ENCODE data around the gene GRHL3.

The GRHL3 gene

DNA sequence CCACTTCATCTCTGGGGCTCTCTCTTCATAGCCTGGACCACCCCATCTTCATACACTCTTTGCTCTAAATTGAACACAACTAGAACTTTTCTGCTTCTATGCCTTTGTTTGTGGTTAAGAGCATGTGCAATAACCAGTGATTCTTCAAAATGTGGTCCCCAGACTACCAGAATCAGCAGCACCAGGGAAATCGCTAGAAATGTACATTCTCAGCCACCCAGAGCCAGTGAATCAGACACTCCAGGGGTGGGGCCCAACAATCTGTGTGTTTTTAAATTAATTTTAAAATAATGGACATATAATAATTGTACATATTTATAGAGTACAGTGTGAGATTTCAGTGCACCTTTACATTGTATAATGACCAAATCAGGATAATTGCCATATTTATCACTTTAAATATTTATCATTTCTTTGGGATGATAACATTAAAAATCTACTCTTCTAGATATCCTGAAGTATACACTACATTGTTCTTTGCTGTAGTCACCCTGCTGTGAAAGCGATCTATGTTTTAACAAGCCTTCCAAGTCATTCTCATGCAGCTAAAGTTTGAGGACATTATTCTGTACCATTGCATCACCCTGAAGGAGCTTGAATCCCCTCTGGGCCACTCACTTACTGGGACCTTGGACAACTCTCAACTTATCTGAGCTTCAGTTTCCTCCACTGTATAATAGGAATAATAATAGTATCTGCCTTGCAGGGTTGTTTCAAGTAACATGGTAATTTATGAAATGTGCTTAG lies 10.8 kb downstream of the GRHL3 start:
- no peak for TF ChIP-seq ZNF274 (IDR thresholded peaks at IDR 0.05; ENCODE audit: low read depth, low read length)
- no peak overlapping the region for H3K4me3 ChIP-seq (ENCODE audit: low read length)

DNA sequence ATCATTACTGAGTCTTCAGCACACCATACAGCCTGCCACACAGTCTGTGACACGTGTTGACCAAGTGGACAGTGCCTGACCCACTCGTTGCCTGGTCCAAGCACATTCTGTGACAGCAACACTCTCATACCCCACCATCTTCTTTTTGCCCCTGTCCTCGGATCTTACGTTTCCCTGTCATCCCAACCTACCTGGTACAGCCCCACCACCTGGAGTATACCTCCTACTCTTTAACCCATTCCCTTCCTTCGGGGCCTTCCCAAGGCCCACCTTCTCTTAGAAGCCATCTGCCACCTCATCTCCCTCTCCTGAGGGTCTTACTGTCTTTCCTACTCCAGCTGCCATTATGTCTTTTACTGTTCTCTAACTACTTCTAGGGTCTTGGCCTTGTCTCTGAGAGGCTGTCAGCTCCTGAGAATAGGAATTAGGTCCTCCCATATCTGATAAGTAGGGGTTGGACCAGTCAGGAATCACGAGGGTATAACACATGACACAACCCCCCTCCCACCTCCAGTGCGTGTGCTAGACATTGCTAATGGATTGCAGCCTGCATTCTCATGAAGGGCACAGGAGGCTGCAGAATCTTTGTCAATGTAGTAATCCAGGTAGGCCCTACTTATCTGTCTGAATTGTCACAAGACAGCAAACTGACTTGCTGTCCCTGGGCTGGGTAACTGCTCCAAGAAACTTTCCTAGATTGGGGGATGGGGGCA lies 13.0 kb downstream of the GRHL3 start:
- TF ChIP-seq ZNF274 (IDR thresholded peaks at IDR 0.05; ENCODE audit: low read depth, low read length): no peak
- H3K4me3 ChIP-seq (ENCODE audit: low read length): no peak overlapping the region

GRCh38 chr1:24336075-24336474 lies 16.9 kb downstream of the GRHL3 start:
- no peak overlapping the region for H3K4me3 ChIP-seq (ENCODE audit: low read length)
- no peak for TF ChIP-seq ZNF274 (IDR thresholded peaks at IDR 0.05; ENCODE audit: low read depth, low read length)

- no peak for TF ChIP-seq ZNF274 (IDR thresholded peaks at IDR 0.05; ENCODE audit: low read depth, low read length)
These were observed 18.3 kb downstream of the GRHL3 start for GRCh38 chr1:24337455-24337854.

GRCh38 chr1:24338447-24338846 lies 19.3 kb downstream of the GRHL3 start:
- no peak for TF ChIP-seq ZNF274 (IDR thresholded peaks at IDR 0.05; ENCODE audit: low read depth, low read length)
- no peak overlapping the region for H3K4me3 ChIP-seq (ENCODE audit: low read length)

More at GRCh38 chr1:24337455-24337854, 18.3 kb downstream of the GRHL3 start:
- no peak overlapping the region for H3K4me3 ChIP-seq (ENCODE audit: low read length)

DNA sequence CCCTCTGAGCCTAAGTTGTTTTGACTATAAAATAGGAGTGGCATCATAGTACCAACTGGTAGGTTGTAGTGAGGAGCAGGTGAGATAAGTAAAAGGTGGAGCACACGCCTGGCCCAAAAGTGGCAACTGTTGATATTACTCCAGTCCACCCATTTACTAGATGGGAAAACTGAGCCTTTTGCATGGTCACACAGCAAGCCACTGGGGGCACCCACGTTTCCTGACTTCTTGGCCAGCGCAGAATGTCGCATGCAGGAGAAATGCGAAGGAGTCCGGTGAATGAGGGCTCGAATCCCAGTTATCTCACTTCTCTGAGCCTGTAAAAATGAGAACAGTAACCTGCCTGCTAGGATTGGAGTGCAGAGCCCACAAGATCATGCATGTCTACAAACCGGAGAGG lies 20.8 kb downstream of the GRHL3 start:
- no peak overlapping the region for H3K4me3 ChIP-seq (ENCODE audit: low read length)
- TF ChIP-seq ZNF274 (IDR thresholded peaks at IDR 0.05; ENCODE audit: low read depth, low read length): no peak

- no peak for TF ChIP-seq ZNF274 (IDR thresholded peaks at IDR 0.05; ENCODE audit: low read depth, low read length)
- H3K4me3 ChIP-seq (ENCODE audit: low read length): no peak overlapping the region
These were observed 21.6 kb downstream of the GRHL3 start for GRCh38 chr1:24340770-24341169.

GRCh38 chr1:24341260-24341659 lies 22.1 kb downstream of the GRHL3 start:
- TF ChIP-seq ZNF274 (IDR thresholded peaks at IDR 0.05; ENCODE audit: low read depth, low read length): no peak
- no peak overlapping the region for H3K4me3 ChIP-seq (ENCODE audit: low read length)

GRCh38 chr1:24343412-24344089 lies 24.4 kb downstream of the GRHL3 start:
- H3K4me3 ChIP-seq (ENCODE audit: low read length): no peak overlapping the region
- no peak for TF ChIP-seq ZNF274 (IDR thresholded peaks at IDR 0.05; ENCODE audit: low read depth, low read length)

- no peak for TF ChIP-seq ZNF274 (IDR thresholded peaks at IDR 0.05; ENCODE audit: low read depth, low read length)
- no peak overlapping the region for H3K4me3 ChIP-seq (ENCODE audit: low read length)
These were observed 25.1 kb downstream of the GRHL3 start for GRCh38 chr1:24344090-24344742.

DNA sequence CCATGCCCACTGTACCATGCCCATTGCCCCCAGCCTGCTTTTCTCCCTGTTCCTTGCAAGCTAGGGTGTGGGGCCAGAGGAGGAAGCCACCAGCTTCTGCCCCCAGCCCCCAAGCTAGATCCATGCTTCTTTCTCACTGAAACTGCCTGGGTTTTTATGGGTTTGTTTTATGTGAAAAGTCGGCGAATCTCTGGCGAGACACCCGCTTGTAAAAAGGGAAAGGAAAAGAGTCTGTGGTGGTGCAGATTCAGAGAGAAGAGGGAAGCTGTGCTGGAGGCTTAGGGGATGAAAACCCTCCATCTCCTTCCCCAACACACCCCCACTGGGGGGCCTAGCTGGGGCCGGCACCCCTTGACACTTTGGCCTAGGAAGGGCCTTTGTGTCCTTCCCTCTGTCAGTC lies 26.2 kb downstream of the GRHL3 start:
- no peak overlapping the region for H3K4me3 ChIP-seq (ENCODE audit: low read length)
- TF ChIP-seq ZNF274 (IDR thresholded peaks at IDR 0.05; ENCODE audit: low read depth, low read length): no peak

DNA sequence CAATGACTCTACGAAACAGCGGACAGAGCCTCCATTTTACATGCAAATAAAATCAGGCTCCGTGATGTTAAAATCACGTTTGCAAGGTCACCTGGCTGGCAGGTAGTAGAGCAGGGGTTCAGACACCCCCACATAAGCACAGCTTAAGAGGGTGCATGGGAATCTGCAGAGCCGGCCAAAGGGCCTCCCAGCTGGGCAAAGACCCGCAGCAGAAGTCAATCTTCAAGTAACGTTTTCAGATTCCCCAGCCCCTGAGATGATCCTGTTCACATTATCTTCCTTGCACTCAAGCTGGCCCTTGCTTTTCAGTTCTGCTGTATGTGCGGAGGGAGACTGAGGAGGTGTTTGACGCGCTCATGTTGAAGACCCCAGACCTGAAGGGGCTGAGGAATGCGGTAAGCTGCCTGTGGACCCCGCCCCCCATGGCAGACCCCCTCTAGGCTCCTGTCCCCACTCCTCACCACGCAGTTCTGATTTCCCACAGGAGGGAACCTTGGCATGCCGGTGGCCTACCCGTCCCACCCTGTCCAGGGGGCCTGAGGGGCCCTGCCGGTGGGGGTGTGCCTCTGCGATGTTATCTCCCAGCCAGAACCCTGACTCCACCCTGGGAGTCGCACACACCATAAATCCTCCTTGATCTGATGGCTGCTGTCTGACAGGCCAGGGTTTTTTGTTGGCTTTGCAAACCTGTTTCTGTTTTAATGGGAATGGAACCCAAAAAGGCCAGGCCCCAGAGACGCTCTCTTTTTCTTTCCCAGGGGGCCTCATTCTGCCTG lies 28.2 kb downstream of the GRHL3 start:
- H3K4me3 ChIP-seq (ENCODE audit: low read length): no peak overlapping the region
- TF ChIP-seq ZNF274 (IDR thresholded peaks at IDR 0.05; ENCODE audit: low read depth, low read length): no peak

- no peak overlapping the region for H3K4me3 ChIP-seq (ENCODE audit: low read length)
- TF ChIP-seq ZNF274 (IDR thresholded peaks at IDR 0.05; ENCODE audit: low read depth, low read length): no peak
These were observed 29.0 kb downstream of the GRHL3 start for GRCh38 chr1:24348196-24348595.

GRCh38 chr1:24349891-24350290 lies 30.7 kb downstream of the GRHL3 start:
- no peak for TF ChIP-seq ZNF274 (IDR thresholded peaks at IDR 0.05; ENCODE audit: low read depth, low read length)
- H3K4me3 ChIP-seq (ENCODE audit: low read length): no peak overlapping the region

Data from GM08714 (cell line).